GM12892 (cell line): ENCODE measurements around the gene KIF6.

ENCODE experiments used
- POLR2A ChIP-seq: IDR thresholded peaks from 2 replicates; pipeline ENCODE4 v1.6.1; 2011; ENCODE audit warnings: low read depth, low read length, control low read depth
- POLR2AphosphoS5 ChIP-seq: IDR thresholded peaks from 2 replicates; pipeline ENCODE4 v1.6.1; 2011; ENCODE audit warnings: low read depth, low read length, control low read depth
- TAF1 ChIP-seq: IDR thresholded peaks from 2 replicates; pipeline ENCODE4 v1.6.1; 2011; ENCODE audit warnings: low read depth, mild to moderate bottlenecking, control low read depth, low read length, borderline replicate concordance

DNA sequence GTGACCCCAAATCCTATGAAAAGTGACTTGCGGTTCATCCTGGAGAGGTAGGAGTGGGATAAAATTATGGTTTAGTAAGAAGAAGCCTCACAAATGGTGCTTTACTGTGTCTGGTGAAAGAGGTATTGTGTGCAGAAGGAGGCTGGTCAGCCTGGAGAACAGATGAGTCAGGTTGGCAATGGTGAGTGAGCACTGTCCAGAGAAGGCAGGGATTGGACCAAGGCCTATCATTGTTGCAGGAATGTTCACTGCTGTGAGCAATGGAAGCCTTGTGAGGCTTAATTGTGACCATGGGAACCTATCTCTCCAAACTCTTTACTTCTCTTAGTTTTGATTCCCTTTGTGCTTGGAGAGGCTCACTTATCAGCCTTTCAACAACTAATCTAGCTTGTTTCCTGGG lies 313.7 kb downstream of the KIF6 start:
- no peak for TF ChIP-seq POLR2A
- TF ChIP-seq POLR2AphosphoS5, result no peak
- no peak for TF ChIP-seq TAF1
